HepG2 (cell line): Measurements from ENCODE around the gene MORF4L1. TPM values are rescaled to one million over a fixed set of nuclear protein-coding genes. Genes with fewer than 3 reads are reported as not detected.
"Not testable (repeated sequence)": the region's sequence is repeated elsewhere in the genome, so short reads cannot be mapped to it uniquely, and the experiment has no call there.

Source experiments
- ATAC-seq: fragments of 200-7000 bp; cut with Tn5 transposase; 3 replicates; pipeline ENCODE4 v1.9.1; 2020; ENCODE audit warnings: mild to moderate bottlenecking, moderate library complexity
- BruUV-seq: library from RNA; stranded (reverse); fragments of 400-500 nt; replicated peaks from 2 replicates; lab custom pipeline; 2021; lab: Mats Ljungman, UMichigan
- CTCF ChIA-PET: fragments of 300-600 bp; formaldehyde crosslinking; extraction: SDS; loops from one replicate; lab custom pipeline; 2021; ENCODE audit warnings: low total read pairs, inconsistent platforms, low intra/inter-chr PET ratio; lab: Yijun Ruan, JAX
- POLR2A ChIA-PET: fragments of 350-600 bp; sonication (Branson Sonifier 250); formaldehyde crosslinking; loops from one replicate; lab custom pipeline; 2020; ENCODE audit warnings: antibody characterized with exemption, inconsistent platforms; lab: Yijun Ruan, JAX
- DNase-seq: peaks from one replicate; pipeline ENCODE4 v3.0.0-alpha.2; 2015; ENCODE audit warnings: low spot score
- FAIRE-seq: peaks from 3 replicates; lab custom pipeline; 2011; peaks lifted over from hg19 to GRCh38; lab: Jason Lieb, UNC
- H2AFZ ChIP-seq: one replicate; pipeline ENCODE4 v1.6.1; 2011; ENCODE audit warnings: low read length, inconsistent platforms
- H3K27ac ChIP-seq: fragments of 300-600 bp; 3 replicates; pipeline ENCODE4 v1.8.0; 2011; ENCODE audit warnings: mixed run types, mild to moderate bottlenecking, mixed read lengths, low read length, inconsistent platforms; ENCODE audit not compliant: insufficient read depth; ENCODE audit errors: extremely low read length
- H3K27me3 ChIP-seq, 2 experiments: fragments of 200-600 bp in 1 of 2; 2 replicates in 1 of 2; 3 replicates in 1 of 2; pipeline versions ENCODE4 v1.6.0 to v1.8.0; 2011; ENCODE audit warnings: low read length in 2 of 2, mild to moderate bottlenecking in 2 of 2, moderate library complexity in 2 of 2, inconsistent platforms in 1 of 2; ENCODE audit not compliant: insufficient read depth in 2 of 2, control insufficient read depth in 1 of 2
- H3K36me3 ChIP-seq, 2 experiments: fragments of 200-600 bp in 1 of 2; replicated peaks in 1 of 2; 2 replicates in 1 of 2; 3 replicates in 1 of 2; pipeline versions ENCODE4 v1.5.1 to v1.8.0; 2011; ENCODE audit warnings: low read length in 2 of 2, inconsistent platforms in 1 of 2; ENCODE audit not compliant: insufficient read depth in 2 of 2, control insufficient read depth in 1 of 2
- H3K4me1 ChIP-seq: 2 replicates; pipeline ENCODE4 v1.5.1; 2012; ENCODE audit warnings: low read length, inconsistent platforms; ENCODE audit not compliant: insufficient read depth
- H3K4me2 ChIP-seq: 2 replicates; pipeline ENCODE4 v1.6.0; 2011; ENCODE audit warnings: low read depth, low read length, inconsistent platforms
- H3K4me3 ChIP-seq, 3 experiments: fragments of 200-600 bp in 1 of 3; sonication (generic), shearing (Covaris generic) in 1 of 3; replicated peaks in 1 of 3; 2 replicates each; pipeline ENCODE4 v1.5.1; 2011 to 2016; ENCODE audit warnings: low read length in 3 of 3, inconsistent platforms in 2 of 3, low read depth in 2 of 3, mild to moderate bottlenecking in 2 of 3, control low read depth in 1 of 3, mixed read lengths in 1 of 3; ENCODE audit not compliant: insufficient read depth in 1 of 3
- H3K79me2 ChIP-seq: one replicate; pipeline ENCODE4 v1.6.1; 2011; ENCODE audit warnings: low read length, inconsistent platforms; ENCODE audit not compliant: insufficient read depth
- H3K9ac ChIP-seq: 2 replicates; pipeline ENCODE4 v1.6.0; 2011; ENCODE audit warnings: mild to moderate bottlenecking, low read depth, low read length, inconsistent platforms; ENCODE audit not compliant: insufficient read depth
- H3K9me3 ChIP-seq: 2 replicates; pipeline ENCODE4 v1.5.1; 2012; ENCODE audit warnings: mild to moderate bottlenecking, low read length
- H4K20me1 ChIP-seq: 2 replicates; pipeline ENCODE4 v1.6.0; 2011; ENCODE audit warnings: inconsistent platforms, mild to moderate bottlenecking, low read length, moderate library complexity; ENCODE audit not compliant: insufficient read depth
- BORCS8-MEF2B ChIP-seq: sonication (generic); formaldehyde crosslinking; IDR thresholded peaks from 2 replicates; pipeline ENCODE4 v1.8.0; 2022; ENCODE audit warnings: mild to moderate bottlenecking, missing genetic modification reagents
- WGBS: methylation state at CpG from one replicate; pipeline ENCODE4 v1.1.6; 2017; ENCODE audit warnings: low lambda C conversion rate; 5-methylcytosine and 5-hydroxymethylcytosine counted together
- in situ Hi-C: cut with HindIII; loops from 2 replicates; pipeline ENCODE4 v1.10.0; 2017; ENCODE audit warnings: low pct_unique_long_range_greater_than_20kb; ENCODE audit not compliant: extremely low pct_ligation_motif_present
- intact Hi-C: fragments of 100-400 bp; cut with micrococcal nuclease; formaldehyde crosslinking; loops from one replicate; pipeline ENCODE4 v1.10.0; 2022; ENCODE audit not compliant: unreplicated experiment
- polyA plus RNA-seq, 8 experiments: library from polyadenylated mRNA; depleted of rRNA in 3 of 8; stranded (reverse) in 7 of 8; unstranded in 1 of 8; fragments of >200 nt; fragmentation: Illumina TruSeq in 4 of 8; extraction: Trizol in 4 of 8; gene quantifications; 2 replicates each; pipeline versions ENCODE4 v1.2.1 to v1.2.3, GENCODE V29; 2011 to 2016; ENCODE audit warnings: low read depth in 4 of 8, missing spikeins in 1 of 8, mixed read lengths in 1 of 8; ENCODE audit not compliant: insufficient read depth in 1 of 8
- total RNA-seq, 5 experiments: library from RNA; depleted of rRNA; stranded (reverse); fragments of >200 nt; fragmentation: Illumina TruSeq; extraction: Trizol; gene quantifications; 2 replicates each; pipeline ENCODE4 v1.2.3, GENCODE V29; 2016; ENCODE audit warnings: low read depth in 1 of 5
- TF ChIP-seq, protein P1 (sequence below): sonication (generic); formaldehyde crosslinking; IDR thresholded peaks from 2 replicates; pipeline ENCODE4 v1.4.0; 2020; ENCODE audit warnings: mild to moderate bottlenecking, missing genetic modification reagents

Gene MORF4L1
- total and polyA plus RNA-seq, 2 of the 13 experiments (the other 11 are each of a cell fraction or from before 2014, with no cell fraction given): 218 to 219 TPM

DNA sequence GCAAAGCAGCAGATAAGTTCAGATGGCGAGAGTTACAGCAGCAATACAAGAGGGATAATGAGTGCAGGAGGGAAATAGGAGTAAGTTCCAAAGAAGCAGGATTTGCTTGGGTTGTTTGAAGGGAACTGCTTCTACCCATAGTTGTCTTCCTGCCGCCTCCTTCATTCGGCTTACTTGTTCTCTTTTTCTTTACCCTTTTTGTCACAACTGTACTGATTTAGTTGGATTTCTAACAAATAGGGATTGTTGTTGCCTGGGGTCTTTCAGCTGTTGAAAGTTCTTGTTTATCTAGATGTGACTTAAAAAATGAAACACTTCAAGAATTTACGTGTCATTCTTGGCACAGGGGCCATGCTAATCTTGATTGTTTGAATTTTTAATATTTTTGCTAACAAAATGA lies 25.9 kb downstream of the MORF4L1 start (continued):
- TF ChIP-seq, protein P1, sequence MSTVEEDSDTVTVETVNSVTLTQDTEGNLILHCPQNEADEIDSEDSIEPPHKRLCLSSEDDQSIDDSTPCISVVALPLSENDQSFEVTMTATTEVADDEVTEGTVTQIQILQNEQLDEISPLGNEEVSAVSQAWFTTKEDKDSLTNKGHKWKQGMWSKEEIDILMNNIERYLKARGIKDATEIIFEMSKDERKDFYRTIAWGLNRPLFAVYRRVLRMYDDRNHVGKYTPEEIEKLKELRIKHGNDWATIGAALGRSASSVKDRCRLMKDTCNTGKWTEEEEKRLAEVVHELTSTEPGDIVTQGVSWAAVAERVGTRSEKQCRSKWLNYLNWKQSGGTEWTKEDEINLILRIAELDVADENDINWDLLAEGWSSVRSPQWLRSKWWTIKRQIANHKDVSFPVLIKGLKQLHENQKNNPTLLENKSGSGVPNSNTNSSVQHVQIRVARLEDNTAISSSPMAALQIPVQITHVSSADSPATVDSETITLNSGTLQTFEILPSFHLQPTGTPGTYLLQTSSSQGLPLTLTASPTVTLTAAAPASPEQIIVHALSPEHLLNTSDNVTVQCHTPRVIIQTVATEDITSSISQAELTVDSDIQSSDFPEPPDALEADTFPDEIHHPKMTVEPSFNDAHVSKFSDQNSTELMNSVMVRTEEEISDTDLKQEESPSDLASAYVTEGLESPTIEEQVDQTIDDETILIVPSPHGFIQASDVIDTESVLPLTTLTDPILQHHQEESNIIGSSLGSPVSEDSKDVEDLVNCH (CRISPR knock-in tag): no peak
- no peak for TF ChIP-seq BORCS8-MEF2B (CRISPR knock-in tag)

DNA sequence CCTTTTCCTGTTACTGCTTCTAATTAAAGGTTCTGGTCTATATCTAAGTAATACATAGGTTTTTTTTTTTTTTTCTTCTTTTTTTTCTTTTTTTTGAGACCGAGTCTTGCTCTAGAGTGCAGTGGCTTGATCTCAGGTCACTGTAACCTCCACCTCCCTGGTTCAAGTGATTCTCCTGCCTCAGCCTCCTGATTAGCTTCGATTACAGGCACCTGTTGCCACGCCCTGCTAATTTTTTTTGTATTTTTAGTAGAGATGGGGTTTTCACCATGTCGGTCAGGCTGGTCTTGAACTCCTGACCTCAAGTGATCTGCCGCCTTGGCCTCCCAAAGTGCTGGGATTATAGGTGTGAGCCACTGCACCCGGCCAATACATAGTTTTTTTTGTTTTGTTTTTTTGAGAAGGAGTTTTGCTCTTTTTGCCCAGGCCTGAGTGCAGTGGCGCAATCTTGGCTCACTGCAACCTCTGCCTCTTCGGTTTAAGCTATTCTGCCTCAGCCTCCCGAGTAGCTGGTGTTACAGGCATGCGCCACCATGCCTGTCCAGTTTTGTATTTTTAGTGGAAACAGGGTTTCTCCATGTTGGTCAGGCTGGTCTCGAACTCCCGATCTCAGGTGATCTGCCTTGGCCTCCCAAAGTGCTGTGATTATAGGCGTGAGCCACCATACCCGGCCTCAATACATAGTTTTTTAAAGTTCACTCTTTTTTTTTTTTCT lies 28.3 kb downstream of the MORF4L1 start:
- H2AFZ ChIP-seq, in situ Hi-C loops, H3K4me3 ChIP-seq, BruUV-seq, DNase-seq, FAIRE-seq, H3K4me2 ChIP-seq, CTCF ChIA-PET, H3K27ac ChIP-seq, H3K9me3 ChIP-seq, POLR2A ChIA-PET, H3K27me3 ChIP-seq, H3K4me1 ChIP-seq, H3K9ac ChIP-seq, H3K79me2 ChIP-seq, ATAC-seq: not testable (repeated sequence)
- peaks cover 20% of the 10 kb centered on the region for H4K20me1 ChIP-seq
- H3K36me3 ChIP-seq: peaks cover 5 to 80% of the 10 kb centered on the region in 2 experiments
- 97% methylated on average over 14 of the region's 14 CpGs for WGBS
- intact Hi-C loops: loop anchor here (10.0 kb wide), 1 partner anchor 414 kb away; the partner anchor contains the start of gene TMED3
